ENCODE results near the gene STRN4.

The STRN4 gene

DNA sequence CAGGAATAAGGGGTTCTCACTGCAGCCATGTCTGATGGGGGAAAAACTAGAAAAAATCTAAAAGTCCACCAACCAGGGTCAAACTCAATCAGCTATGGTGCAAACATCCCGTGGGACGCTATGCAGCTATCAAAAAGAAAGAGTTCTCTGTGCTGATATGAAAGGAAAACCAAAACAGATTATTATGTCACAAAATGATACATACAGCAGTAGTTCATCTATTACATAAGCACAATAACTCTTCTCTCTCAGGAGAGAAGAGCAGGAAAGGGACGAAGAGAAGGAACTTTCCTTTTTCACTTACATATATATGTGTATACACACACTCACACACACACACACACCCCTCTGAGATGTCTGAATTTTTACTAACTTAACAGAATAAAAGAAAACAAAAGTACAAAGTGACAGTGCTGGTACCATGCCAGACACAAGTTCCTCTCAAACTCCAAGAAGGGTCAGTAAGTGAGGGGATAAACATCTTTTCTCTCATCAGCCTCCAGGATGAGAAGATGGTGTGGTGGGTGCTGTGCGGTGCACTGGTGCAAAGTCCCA lies 3.2 kb downstream of the STRN4 start:
- DNase-seq, result no peak

- no peak for DNase-seq
Measured at GRCh38 chr19:46741447-46741846, 4.8 kb downstream of the STRN4 start.

GRCh38 chr19:46739290-46739771 lies 6.9 kb downstream of the STRN4 start:
- no peak for DNase-seq

- DNase-seq, result no peak
Measured at GRCh38 chr19:46737761-46738171, 8.5 kb downstream of the STRN4 start.

DNA sequence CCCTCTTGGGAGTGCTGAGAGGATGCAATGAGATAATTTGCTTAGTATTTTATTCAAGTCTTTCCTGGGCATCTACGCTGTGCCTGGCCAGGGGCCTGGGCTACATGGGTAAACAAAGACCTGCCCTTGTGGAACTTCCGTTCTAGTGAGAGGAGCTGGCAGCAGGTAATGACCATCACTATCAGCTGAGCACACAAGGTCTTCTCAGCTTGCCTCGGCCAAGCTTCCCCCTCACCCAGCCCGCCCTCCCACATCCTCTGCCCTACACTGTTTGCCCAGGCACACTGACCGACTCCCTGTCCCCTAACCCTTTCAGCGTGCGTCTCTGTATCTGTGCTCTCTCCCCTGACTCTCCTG lies 9.0 kb downstream of the STRN4 start:
- DNase-seq, result no peak

DNA sequence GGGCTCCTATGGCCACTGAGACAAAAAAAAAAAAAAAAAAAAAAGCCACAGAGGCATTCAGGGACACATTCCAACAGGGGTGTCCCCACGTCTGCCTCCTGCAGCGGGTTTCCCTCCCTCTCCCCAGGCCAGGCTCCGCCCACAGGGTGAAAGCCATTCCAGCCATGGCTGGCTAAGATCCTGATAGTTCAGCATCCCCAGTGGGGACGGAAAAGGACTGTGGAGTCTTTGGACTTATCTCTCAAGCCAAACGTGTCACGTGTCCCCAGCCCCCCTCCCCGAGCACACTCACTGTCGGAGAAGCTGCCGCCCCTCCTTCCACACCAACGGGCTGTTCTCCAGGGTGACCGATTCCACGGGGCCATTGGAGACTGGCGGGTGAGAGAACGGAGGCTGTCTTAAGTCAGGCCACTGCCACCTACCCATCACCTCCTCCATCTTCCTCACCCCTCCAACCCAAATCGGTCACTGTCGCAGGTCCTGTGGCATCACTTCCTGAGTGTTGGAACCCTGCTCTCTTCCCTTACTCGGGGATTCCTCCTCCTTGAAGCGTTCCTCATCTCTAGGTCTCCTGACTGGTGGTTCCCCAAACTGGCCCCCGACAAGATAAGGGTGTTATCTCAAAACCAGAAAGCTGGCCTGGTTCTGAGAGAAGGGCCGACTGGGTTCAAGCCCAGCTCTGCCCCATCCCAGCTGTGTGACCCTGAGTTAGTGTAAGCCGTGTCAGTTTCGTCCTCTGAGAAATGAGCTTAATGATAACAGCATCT lies 9.5 kb downstream of the STRN4 start:
- no peak for DNase-seq

DNA sequence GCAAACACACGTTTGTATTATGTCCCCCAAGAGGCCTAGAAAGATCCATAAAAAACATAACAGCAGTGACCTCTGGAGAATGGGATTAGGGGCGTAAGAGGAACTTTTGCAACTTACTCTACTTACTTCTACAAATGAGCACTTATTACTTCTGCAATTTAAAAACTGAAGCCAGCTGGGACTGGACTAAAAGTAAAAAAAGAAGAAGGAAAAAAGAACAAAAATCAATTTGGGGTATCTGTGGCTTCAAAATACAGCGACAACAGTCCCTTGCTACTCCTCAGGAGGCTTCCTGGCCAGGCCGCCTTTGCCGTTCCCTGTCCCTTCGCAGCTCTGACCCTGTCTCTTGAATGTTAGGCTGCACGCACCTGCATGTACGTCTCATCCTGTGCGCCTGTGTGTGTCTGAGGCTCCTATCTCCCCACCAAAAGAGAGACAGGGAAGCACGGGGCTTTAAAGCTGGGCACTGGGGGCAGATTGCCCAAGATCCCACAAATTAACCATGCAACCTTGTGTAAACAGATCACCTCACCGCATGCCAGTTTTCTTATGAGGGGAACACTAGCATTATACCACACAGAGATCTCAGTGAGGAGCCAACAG lies 12.5 kb downstream of the STRN4 start:
- DNase-seq, result no peak

DNA sequence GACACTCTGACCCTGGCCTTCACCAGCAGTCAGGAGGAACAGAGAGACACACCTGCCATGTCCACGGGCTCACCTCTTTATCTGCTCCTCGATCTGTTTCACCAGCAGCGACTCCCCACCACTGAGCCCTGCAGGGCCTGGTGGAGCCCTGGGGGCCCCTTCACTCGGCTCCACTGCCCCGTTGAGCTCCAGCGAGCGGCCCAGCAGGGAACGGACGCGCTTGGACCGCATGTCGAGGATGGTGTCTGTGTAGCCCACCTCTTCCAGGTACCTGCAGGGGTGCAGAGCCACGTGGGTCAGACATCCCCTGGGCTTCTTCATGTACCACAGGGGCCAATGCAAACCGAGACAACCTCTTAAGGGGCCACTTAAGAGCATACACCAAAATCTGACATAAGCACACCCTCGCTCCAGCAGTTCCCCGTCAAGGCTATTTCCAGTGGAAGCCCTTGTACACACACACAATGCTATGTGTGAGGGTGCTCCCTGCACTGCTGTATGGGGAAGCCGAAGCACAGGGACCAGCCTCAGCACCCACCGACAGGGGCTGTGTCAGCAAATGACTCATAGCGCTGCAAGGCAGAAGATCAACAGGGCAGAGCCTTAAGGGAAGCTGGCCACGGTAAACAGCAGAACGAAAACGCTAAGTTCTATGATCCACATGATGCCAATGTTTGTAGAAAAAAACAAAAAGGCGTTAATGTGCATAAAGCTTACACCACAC lies 13.1 kb downstream of the STRN4 start:
- DNase-seq, result no peak

- no peak for DNase-seq
Measured at GRCh38 chr19:46732172-46732938, 13.9 kb downstream of the STRN4 start.

GRCh38 chr19:46731584-46731983 lies 14.7 kb downstream of the STRN4 start:
- no peak for DNase-seq

- DNase-seq, result no peak
Measured at GRCh38 chr19:46731007-46731501, 15.2 kb downstream of the STRN4 start.

DNA sequence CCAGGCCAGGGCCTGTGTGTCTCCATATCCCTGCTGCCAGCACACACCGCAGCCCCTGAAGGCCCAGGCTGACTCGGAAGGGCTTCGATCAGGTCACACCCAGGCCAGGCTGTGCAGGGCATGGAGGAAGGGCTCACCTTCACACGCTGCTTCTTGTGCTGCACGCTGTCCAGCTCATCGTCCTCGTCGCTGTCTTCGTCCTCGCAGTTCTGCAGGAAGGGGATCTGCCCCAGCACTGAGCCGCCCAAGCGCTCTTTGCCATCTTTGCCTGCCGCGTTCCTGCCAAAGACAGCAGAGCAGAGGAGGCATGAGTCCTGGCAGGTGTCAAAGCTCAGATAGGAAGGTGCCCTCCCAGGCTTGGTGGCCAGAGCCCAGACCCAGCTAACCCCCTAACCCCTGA lies 15.7 kb downstream of the STRN4 start:
- no peak for DNase-seq

DNA sequence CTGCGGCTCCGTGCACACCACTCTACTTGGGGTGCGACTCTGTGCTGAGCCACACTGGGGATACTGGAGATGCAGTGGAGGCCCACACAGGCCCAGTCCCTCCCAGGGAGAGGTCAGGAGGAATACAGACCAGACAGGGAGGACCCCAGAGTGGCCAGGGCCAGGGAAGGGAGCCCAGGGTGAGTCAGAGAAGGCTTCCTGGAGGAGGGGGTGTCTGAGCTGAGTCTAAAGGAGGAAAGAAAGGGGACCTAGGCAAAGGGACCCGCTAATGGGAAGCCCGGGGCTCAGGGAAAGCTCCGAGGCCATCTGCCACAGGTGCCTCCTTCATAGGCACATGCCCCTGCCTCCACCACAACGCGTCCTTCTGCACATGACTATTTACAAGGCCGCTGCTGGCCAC lies 16.1 kb downstream of the STRN4 start:
- no peak for DNase-seq

- DNase-seq, result no peak
Measured at GRCh38 chr19:46729696-46730095, 16.6 kb downstream of the STRN4 start.

DNA sequence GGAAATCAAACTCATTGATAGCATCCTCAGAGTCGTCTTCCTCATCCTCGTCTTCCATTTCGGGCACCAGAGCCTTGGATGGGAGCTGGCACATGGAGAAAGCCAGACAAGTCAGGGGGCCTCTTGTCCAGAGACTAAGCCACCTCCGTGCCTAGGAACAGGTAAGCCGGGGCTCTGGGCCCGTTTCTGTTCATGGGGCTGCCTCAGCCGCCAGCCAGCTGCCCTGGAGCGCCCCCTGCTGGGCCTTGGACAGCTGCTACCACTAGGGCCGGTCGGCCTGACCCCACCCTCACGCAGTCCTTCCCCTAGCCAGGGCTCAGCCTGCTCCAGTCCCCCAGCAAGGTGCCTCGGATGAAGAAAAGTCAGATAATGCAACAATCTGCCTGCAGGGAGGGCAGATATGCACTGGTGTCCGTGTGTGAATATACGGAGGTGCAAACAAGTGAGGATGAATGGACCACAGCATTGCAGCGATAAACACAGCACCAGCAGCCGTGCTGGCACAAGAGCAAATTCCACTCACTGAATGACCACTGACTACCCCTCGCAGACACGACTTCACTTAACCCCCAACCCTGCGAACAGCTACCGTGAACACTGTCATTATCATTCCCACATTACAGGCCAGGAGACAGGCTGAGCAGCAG lies 17.4 kb downstream of the STRN4 start:
- no peak for DNase-seq

- no peak for DNase-seq
Measured at GRCh38 chr19:46728208-46728607, 18.0 kb downstream of the STRN4 start.

DNA sequence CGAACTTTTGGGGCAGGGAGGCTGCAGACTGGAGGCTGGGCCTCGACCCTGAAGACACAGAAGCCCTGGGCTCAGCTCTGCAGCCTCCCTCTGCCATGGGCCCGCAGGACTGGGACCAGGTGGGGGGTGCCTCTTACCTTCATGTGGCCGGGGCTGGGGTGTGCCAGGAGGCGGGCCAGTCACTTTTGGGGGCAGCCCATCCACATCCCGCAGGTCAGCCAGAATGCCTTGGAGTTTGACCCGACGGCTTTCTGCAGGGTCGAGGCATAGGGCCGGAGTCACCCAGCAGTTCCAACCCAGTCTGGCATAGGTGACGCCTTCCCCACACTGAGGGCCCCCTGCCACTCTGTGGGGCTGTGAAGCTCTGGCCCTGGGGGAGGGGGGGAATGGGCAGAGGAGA lies 18.5 kb downstream of the STRN4 start:
- DNase-seq, result no peak

DNA sequence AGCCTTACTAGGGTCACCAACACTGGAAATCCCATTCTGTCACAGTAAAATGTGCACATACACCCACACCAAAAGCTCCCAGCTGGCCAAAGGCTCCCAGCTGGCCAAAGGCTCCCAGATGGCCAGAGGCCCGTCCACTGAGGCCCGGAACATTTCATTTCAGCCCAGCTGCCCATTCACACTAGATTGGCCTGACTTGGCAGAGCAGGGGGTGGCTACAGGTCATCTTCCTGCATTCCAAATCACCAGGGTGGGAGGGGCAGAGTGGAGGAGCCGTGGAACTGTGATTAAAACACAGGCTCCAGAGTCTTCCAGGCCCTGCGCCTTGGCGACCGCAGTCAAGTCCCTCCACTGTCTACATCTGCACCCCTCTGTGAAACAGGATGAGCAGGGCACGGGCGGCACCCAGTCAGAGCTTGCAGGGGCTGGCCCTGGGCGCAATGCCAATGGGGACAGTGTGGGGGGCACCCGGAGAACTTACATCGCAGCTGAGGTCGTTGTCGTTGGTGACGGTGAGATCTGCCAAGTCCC lies 19.2 kb downstream of the STRN4 start:
- DNase-seq, result no peak

- DNase-seq, result no peak
Measured at GRCh38 chr19:46726551-46726950, 19.7 kb downstream of the STRN4 start.

- no peak for DNase-seq
Measured at GRCh38 chr19:46725859-46726393, 20.3 kb downstream of the STRN4 start.

- no peak for DNase-seq
Measured at GRCh38 chr19:46725036-46725820, 21.0 kb downstream of the STRN4 start.

Data from NCI-H446 treated with DMSO at 0.1 percent for 48 hours (cell line).